Thyroid gland (tissue), 4 donors: ENCODE results near the gene SULT1A1. TPM values are rescaled to one million over a fixed set of nuclear protein-coding genes. Genes with fewer than 3 reads are reported as not detected.
"Not testable (repeated sequence)": the region's sequence is repeated elsewhere in the genome, so short reads cannot be mapped to it uniquely, and the experiment has no call there.

Experiments
- DNase-seq, 2 donors: peaks; one replicate each; pipeline ENCODE4 v3.0.0-alpha.2; 2019
- H3K27ac ChIP-seq, 3 donors: fragments of 200-600 bp; sonication (generic); 1 replicate in 2 of 3; 2 replicates in 1 of 3; pipeline ENCODE4 v1.5.1; 2016 to 2019; ENCODE audit warnings: mild to moderate bottlenecking in 1 of 3, moderate library complexity in 1 of 3
- H3K27me3 ChIP-seq: fragments of 200-600 bp; sonication (generic); one replicate; pipeline ENCODE4 v1.5.1; 2019
- H3K36me3 ChIP-seq, 2 donors: fragments of 200-600 bp; sonication (generic); one replicate each; pipeline ENCODE4 v1.5.1; 2016 to 2019
- H3K4me1 ChIP-seq, 2 donors: fragments of 200-600 bp; sonication (generic); one replicate each; pipeline ENCODE4 v1.5.1; 2017 to 2019
- H3K4me3 ChIP-seq, 3 donors: fragments of 200-600 bp; sonication (generic); replicated peaks in 1 of 3; 1 replicate in 2 of 3; 2 replicates in 1 of 3; pipeline ENCODE4 v1.5.1; 2016; ENCODE audit warnings: mild to moderate bottlenecking in 1 of 3
- H3K9me3 ChIP-seq: fragments of 200-600 bp; sonication (generic); one replicate; pipeline ENCODE4 v1.5.1; 2017
- POLR2A ChIP-seq, 2 donors: fragments of 450-650 bp; IDR thresholded peaks; one replicate each; pipeline ENCODE4 v1.6.1; 2017; ENCODE audit warnings: antibody characterized with exemption in 2 of 2, mild to moderate bottlenecking in 2 of 2, moderate library complexity in 1 of 2
- WGBS, 2 donors: methylation state at CpG; one replicate each; pipeline ENCODE4 v1.1.5; 2017; 5-methylcytosine and 5-hydroxymethylcytosine counted together
- intact Hi-C: fragments of 100-400 bp; cut with DNase I; formaldehyde crosslinking; loops from one replicate; pipeline ENCODE4 v1.15.1; 2023
- total RNA-seq, 4 donors: library from RNA; depleted of rRNA; stranded (reverse); fragments of >200 nt; gene quantifications; one replicate each; pipeline ENCODE4 v1.2.3, GENCODE V29; 2016
- TF ChIP-seq, protein P1 (sequence below), 6 experiments: fragments of 200-600 bp in 3 of 6; fragments of 450-650 bp in 3 of 6; sonication (generic) in 3 of 6; IDR thresholded peaks; one replicate each; pipeline ENCODE4 v1.5.1; 2016 to 2019; ENCODE audit warnings: antibody characterized with exemption in 6 of 6, mild to moderate bottlenecking in 2 of 6, inconsistent platforms in 1 of 6, moderate library complexity in 1 of 6

SULT1A1 gene
- total RNA-seq, 4 donors from 2014 or later: 84.9 to 162 (median 118) TPM

DNA sequence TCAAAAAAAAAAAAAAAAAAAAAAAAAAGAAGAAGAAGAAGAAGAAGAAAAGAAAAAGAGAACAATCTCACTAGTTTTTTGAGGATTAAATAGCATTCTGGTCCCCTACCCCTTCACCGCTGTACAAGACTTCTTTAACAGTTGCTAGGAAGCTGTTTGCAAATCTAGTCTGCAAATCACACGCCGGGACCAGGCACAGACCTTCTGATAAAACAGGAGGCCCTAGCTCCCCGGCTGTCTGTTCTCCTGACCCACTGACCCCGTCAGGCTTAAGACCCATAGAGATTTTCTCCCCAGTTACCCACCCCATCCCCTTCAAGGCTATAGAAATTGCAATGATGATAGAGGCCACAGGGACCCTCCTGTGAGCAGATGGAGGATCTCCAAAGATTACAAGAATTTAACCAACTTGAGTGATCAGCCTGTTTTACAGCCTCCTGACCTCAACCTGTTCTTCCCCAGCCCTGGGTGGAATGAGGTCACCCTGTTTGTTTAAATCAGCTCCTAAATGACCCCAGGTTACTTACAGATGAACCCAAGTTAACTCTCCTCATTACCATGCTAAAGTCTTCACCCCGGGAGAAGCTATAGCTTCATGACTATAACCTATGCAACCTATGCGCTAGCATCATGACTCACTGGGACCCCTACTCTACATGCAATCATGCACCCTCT lies 11.8 kb upstream of the SULT1A1 start:
- no peak overlapping the region for H3K4me3 ChIP-seq
- no peaks in the 10 kb centered on the region for H3K36me3 ChIP-seq
- H3K27ac ChIP-seq: no peak overlapping the region
- no peak for DNase-seq
- intact Hi-C loops: no loop called here
- TF ChIP-seq, protein P1, sequence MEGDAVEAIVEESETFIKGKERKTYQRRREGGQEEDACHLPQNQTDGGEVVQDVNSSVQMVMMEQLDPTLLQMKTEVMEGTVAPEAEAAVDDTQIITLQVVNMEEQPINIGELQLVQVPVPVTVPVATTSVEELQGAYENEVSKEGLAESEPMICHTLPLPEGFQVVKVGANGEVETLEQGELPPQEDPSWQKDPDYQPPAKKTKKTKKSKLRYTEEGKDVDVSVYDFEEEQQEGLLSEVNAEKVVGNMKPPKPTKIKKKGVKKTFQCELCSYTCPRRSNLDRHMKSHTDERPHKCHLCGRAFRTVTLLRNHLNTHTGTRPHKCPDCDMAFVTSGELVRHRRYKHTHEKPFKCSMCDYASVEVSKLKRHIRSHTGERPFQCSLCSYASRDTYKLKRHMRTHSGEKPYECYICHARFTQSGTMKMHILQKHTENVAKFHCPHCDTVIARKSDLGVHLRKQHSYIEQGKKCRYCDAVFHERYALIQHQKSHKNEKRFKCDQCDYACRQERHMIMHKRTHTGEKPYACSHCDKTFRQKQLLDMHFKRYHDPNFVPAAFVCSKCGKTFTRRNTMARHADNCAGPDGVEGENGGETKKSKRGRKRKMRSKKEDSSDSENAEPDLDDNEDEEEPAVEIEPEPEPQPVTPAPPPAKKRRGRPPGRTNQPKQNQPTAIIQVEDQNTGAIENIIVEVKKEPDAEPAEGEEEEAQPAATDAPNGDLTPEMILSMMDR (IDR thresholded peaks at IDR 0.05): no peak
- no peak for TF ChIP-seq POLR2A (IDR thresholded peaks at IDR 0.05)
- no peaks in the 10 kb centered on the region for H3K27me3 ChIP-seq
- no peaks in the 10 kb centered on the region for H3K9me3 ChIP-seq
- H3K4me1 ChIP-seq: peaks cover 0 to 5% of the 10 kb centered on the region in 2 donors
- 82 to 87% methylated on average over 7 of the region's 7 CpGs for WGBS, 2 donors

DNA sequence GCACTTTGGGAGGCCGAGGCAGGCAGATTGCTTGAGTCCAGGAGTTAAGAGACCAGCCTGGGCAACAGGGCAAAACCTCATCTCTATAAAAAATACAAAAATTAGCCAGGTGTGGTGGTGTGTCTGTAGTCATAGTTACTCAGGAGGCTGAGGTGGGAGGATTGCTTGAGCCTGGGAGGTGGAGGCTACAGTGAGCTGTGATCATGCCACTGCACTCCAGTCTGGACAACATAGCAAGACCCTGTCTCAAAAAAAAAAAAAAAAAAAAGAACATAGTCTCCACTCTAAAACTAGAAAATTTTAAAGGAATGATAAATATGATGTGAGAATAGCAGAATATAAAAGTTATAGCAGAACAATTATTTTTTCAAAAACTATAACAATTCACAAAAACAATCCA lies 10.5 kb upstream of the SULT1A1 start:
- H3K27ac ChIP-seq, H3K4me1 ChIP-seq, DNase-seq, intact Hi-C loops, H3K9me3 ChIP-seq, H3K36me3 ChIP-seq, H3K4me3 ChIP-seq, H3K27me3 ChIP-seq: not testable (repeated sequence)
- WGBS, 2 donors: 83 to 93% methylated on average over 1 of the region's 1 CpG

DNA sequence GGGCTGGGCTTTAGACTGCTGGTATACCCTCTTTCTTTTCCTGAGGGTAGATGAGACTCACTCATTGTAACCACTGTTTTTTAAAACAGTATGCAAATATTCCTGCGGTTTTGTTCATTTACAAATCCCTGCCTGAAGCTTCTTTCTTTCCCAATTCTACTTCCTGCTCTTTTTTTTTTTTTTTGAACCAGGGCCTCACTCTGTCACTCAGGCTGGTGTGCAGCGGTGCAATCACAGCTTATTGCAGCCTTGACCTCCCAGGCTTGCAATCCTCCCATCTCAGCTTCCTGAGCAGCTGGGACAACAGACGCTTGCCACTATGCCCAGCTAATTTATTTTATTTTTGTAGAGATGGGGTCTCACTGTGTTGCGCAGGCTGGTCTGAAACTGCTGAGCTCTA lies 8.0 kb upstream of the SULT1A1 start:
- no peaks in the 10 kb centered on the region for H3K9me3 ChIP-seq
- TF ChIP-seq, protein P1 (IDR thresholded peaks at IDR 0.05): no peak
- no peak for TF ChIP-seq POLR2A (IDR thresholded peaks at IDR 0.05)
- DNase-seq: no peak
- H3K4me3 ChIP-seq: no peak overlapping the region
- intact Hi-C loops: no loop called here
- H3K4me1 ChIP-seq: peaks cover 0 to 5% of the 10 kb centered on the region in 2 donors
- H3K36me3 ChIP-seq: no peaks in the 10 kb centered on the region
- 64 to 66% methylated on average over 4 of the region's 4 CpGs for WGBS, 2 donors
- H3K27ac ChIP-seq: no peak overlapping the region
- no peaks in the 10 kb centered on the region for H3K27me3 ChIP-seq

DNA sequence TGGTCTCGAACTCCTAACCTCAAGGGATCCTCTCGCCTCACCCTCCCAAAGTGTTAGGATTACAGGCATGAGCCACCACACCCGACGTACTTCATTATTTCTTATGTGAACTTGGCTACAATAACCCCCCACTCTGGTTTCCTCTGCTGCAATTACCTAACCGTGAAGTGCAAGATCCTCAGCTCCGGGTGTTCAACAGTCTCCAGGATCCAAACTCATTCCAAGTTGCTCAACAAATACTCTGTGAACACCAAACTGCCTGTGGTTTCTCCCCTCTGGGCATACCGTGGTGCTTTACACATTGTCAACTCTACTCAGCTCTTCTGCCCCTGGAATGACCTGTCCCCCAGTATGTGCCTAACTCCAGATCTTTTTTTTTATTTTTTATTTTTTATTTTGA lies 6.8 kb upstream of the SULT1A1 start:
- WGBS, 2 donors: 83 to 85% methylated on average over 7 of the region's 7 CpGs
- no peak for DNase-seq

DNA sequence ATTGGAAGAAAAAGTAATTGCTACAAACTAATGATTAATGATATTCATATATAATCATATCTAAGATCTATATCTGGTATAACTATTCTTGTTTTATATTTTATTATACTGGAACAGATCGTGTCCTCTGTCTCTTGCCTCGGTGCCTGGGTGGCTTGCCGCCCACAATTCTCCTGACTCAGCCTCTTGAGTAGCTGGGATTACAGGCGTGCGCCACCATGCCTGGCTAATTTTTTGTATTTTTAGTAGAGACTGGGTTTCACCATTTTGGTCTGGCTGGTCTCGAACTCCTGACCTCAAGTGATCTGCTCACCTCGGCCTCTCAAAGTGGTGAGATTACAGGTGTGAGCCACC lies 6.4 kb upstream of the SULT1A1 start:
- intact Hi-C loops, H3K4me3 ChIP-seq, H3K36me3 ChIP-seq, H3K9me3 ChIP-seq, DNase-seq, H3K27me3 ChIP-seq, H3K27ac ChIP-seq, H3K4me1 ChIP-seq: not testable (repeated sequence)
- 80 to 85% methylated on average over 7 of the region's 7 CpGs for WGBS, 2 donors

More for the DNA sequence above, 6.8 kb upstream of the SULT1A1 start:
- no peaks in the 10 kb centered on the region for H3K36me3 ChIP-seq
- TF ChIP-seq POLR2A (IDR thresholded peaks at IDR 0.05): no peak
- TF ChIP-seq, protein P1 (IDR thresholded peaks at IDR 0.05): no peak
- no peaks in the 10 kb centered on the region for H3K9me3 ChIP-seq
- H3K4me3 ChIP-seq: no peak overlapping the region
- H3K27ac ChIP-seq: no peak overlapping the region
- no peaks in the 10 kb centered on the region for H3K27me3 ChIP-seq
- H3K4me1 ChIP-seq: no peaks in the 10 kb centered on the region
- intact Hi-C loops: no loop called here

DNA sequence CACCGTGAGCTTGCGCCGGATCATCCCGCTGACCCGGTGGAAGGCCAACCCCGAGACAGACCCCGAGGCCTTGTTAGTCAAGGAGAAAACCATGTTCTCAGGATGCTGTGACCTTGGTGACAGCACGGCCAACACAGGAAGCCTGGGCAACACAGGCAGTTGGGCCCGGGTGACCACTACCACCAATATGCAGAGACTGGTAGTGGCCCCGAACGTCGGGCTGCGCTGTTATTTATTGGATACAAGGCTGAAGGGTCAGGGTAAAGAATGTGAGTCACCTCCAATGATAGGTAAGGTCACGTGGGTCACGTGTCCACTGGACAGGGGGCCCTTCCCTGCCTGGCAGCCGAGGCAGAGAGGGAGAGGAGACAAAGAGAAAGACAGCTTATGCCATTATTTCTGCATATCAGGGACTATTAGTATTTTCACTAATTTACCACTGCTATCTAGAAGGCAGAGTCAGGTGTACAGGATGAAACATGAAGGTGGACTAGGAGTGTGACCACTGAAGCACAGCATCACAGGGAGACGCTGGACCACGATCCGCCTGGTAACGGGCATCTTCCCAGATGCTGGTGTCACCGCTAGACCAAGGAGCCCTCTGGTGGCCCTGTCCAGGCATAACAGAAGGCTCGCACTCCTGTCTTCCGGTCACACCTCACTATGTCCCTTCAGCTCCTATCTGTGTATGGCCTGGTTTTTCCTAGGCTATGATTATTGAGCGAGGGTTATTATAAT lies 5.8 kb upstream of the SULT1A1 start:
- intact Hi-C loops, H3K27me3 ChIP-seq, H3K4me1 ChIP-seq, H3K36me3 ChIP-seq, H3K4me3 ChIP-seq, H3K9me3 ChIP-seq, H3K27ac ChIP-seq: not testable (repeated sequence)
- 50 to 54% methylated on average over 17 to 18 of the region's 24 CpGs for WGBS, 2 donors
- peak; percentile 74 to 75 for DNase-seq
- TF ChIP-seq, protein P1 (IDR thresholded peaks at IDR 0.05): peak; percentile 56 to 81 (median 74)

DNA sequence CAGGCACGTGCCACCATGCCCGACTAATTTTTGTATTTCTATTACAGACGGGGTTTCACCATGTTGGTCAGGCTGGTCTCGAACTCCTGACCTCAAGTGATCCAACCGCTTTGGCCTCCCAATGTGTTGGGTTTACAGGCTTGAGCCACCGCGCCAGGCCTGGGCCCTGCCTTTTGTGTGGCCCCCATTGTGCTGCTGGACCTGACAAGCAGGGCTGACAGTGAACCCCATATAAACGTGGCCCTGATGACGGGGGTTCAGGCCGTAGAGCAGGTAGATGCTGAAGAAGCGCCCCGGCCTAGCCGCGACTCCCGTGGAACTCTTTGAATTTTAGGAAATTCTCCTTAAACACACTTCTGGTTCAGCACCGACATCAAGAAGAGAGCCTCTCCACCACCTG lies 4.7 kb upstream of the SULT1A1 start:
- H3K27ac ChIP-seq, H3K4me3 ChIP-seq, H3K36me3 ChIP-seq, DNase-seq, H3K27me3 ChIP-seq, H3K9me3 ChIP-seq, intact Hi-C loops: not testable (repeated sequence)
- WGBS, 2 donors: 84 to 85% methylated on average over 7 to 14 of the region's 16 CpGs
- H3K4me1 ChIP-seq: peaks cover 11 to 17% of the 10 kb centered on the region in 2 donors

DNA sequence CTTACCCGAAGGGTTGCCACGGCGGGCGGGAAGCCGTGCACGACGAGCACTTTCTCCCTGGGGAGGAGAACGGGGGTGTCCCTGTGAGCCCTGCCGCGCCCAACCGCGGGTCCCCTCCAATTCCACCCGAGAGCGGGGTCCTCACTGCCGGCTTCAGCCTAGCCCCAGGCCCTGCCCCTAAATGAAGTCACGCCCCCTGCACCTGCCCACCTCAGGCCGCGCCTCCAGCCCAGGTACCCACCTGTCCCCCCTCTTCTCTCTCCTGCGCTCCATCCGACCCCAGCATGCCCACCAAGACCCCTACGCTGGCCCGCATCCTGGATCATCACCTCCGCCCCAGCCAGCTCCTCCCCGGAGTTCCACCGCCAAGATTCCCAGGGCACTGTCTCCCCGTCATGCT lies 4.1 kb upstream of the SULT1A1 start:
- H3K4me1 ChIP-seq: peaks cover 18 to 24% of the 10 kb centered on the region in 2 donors
- WGBS, 2 donors: 60 to 83% methylated on average over 1 of the region's 26 CpGs
- H3K27ac ChIP-seq, H3K36me3 ChIP-seq, DNase-seq, H3K4me3 ChIP-seq, intact Hi-C loops, H3K9me3 ChIP-seq, H3K27me3 ChIP-seq: not testable (repeated sequence)
